ENCODE results near the gene HIPK3. TPM values are rescaled to one million over a fixed set of nuclear protein-coding genes. Genes with fewer than 3 reads are reported as not detected.

HIPK3 gene
- total RNA-seq, 1 experiment from 2014 or later, result 51.4 TPM

- H3K9me3 Mint-ChIP-seq (ENCODE audit: unreplicated experiment), result no peaks in the 10 kb centered on the region
- no TSS peak for BruUV-seq (replicated peaks)
- intact Hi-C loops (cut with micrococcal nuclease), result no loop called here
- no peak for TF ChIP-seq CTCF (IDR thresholded peaks at IDR 0.05; ENCODE audit: unreplicated experiment)
- no peak overlapping the region for H3K4me3 Mint-ChIP-seq (ENCODE audit: unreplicated experiment)
- no peaks in the 10 kb centered on the region for H3K4me1 Mint-ChIP-seq (ENCODE audit: insufficient read depth, unreplicated experiment)
- no peak overlapping the region for H3K27ac Mint-ChIP-seq (ENCODE audit: low read depth, unreplicated experiment)
- no peaks in the 10 kb centered on the region for H3K27me3 Mint-ChIP-seq (ENCODE audit: insufficient read depth, unreplicated experiment)
- DNase-seq (ENCODE audit: unreplicated experiment), result no peak
- POLR2A ChIA-PET, result interaction anchor here (0.7 to 2.1 kb wide), 4 partner anchors 84 to 1191 kb away, joined by 3 to 8 read pairs (median 4); partner anchors contain the start of gene CSTF3
- H3K36me3 Mint-ChIP-seq (ENCODE audit: insufficient read depth, unreplicated experiment), result peaks cover 71% of the 10 kb centered on the region
- CTCF ChIA-PET, result interaction anchor here (0.6 to 1.5 kb wide), 8 partner anchors 10 to 338 kb away, joined by 3 to 8 read pairs (median 3); partner anchors contain the start of gene HIPK3
These were observed 87.4 kb downstream of the HIPK3 start for GRCh38 chr11:33344611-33345010.

GRCh38 chr11:33347490-33348125 is 90.4 kb downstream of the HIPK3 start:
- Mint-ChIP-seq H3K4me3 (ENCODE audit: unreplicated experiment) (no peak overlapping the region), H3K27me3 (ENCODE audit: insufficient read depth, unreplicated experiment) (no peaks in the 10 kb centered on the region), H3K9me3 (ENCODE audit: unreplicated experiment) (no peaks in the 10 kb centered on the region), H3K27ac (ENCODE audit: low read depth, unreplicated experiment) (no peak overlapping the region), H3K36me3 (ENCODE audit: insufficient read depth, unreplicated experiment) (peaks cover 70% of the 10 kb centered on the region), H3K4me1 (ENCODE audit: insufficient read depth, unreplicated experiment) (no peaks in the 10 kb centered on the region)
- POLR2A ChIA-PET, result interaction anchor here (1.1 kb wide), 1 partner anchor 14 kb away, joined by 3 read pairs; no protein-coding TSS in a partner anchor
- no TSS peak for BruUV-seq (replicated peaks)
- intact Hi-C loops (cut with micrococcal nuclease), result no loop called here
- no peak for DNase-seq (ENCODE audit: unreplicated experiment)
- CTCF ChIA-PET, result interaction anchor here (0.6 to 2.3 kb wide), 4 partner anchors 15 to 257 kb away, joined by 3 to 7 read pairs (median 4); no protein-coding TSS in a partner anchor
- TF ChIP-seq CTCF (IDR thresholded peaks at IDR 0.05; ENCODE audit: unreplicated experiment), result no peak

- ChIA-PET POLR2A (interaction anchor here (0.9 kb wide), 2 partner anchors 14 to 101 kb away, joined by 3 read pairs; no protein-coding TSS in a partner anchor), CTCF (no interaction called here)
- Mint-ChIP-seq H3K4me3 (ENCODE audit: unreplicated experiment) (no peak overlapping the region), H3K9me3 (ENCODE audit: unreplicated experiment) (no peaks in the 10 kb centered on the region), H3K36me3 (ENCODE audit: insufficient read depth, unreplicated experiment) (peaks cover 72% of the 10 kb centered on the region), H3K4me1 (ENCODE audit: insufficient read depth, unreplicated experiment) (no peaks in the 10 kb centered on the region), H3K27ac (ENCODE audit: low read depth, unreplicated experiment) (no peak overlapping the region), H3K27me3 (ENCODE audit: insufficient read depth, unreplicated experiment) (no peaks in the 10 kb centered on the region)
- no peak for TF ChIP-seq CTCF (IDR thresholded peaks at IDR 0.05; ENCODE audit: unreplicated experiment)
- DNase-seq (ENCODE audit: unreplicated experiment), result no peak
- intact Hi-C loops (cut with micrococcal nuclease), result no loop called here
- BruUV-seq (replicated peaks), result no TSS peak
These were observed 93.1 kb downstream of the HIPK3 start for GRCh38 chr11:33350287-33350686.

GRCh38 chr11:33358150-33358831 is 101.1 kb downstream of the HIPK3 start:
- no peak for TF ChIP-seq CTCF (IDR thresholded peaks at IDR 0.05; ENCODE audit: unreplicated experiment)
- CTCF ChIA-PET, result interaction anchor here (1.1 kb wide), 1 partner anchor 384 kb away, joined by 3 read pairs; no protein-coding TSS in a partner anchor
- Mint-ChIP-seq H3K4me3 (ENCODE audit: unreplicated experiment) (no peak overlapping the region), H3K9me3 (ENCODE audit: unreplicated experiment) (no peaks in the 10 kb centered on the region), H3K36me3 (ENCODE audit: insufficient read depth, unreplicated experiment) (peaks cover 31% of the 10 kb centered on the region), H3K4me1 (ENCODE audit: insufficient read depth, unreplicated experiment) (no peaks in the 10 kb centered on the region), H3K27me3 (ENCODE audit: insufficient read depth, unreplicated experiment) (no peaks in the 10 kb centered on the region), H3K27ac (ENCODE audit: low read depth, unreplicated experiment) (no peak overlapping the region)
- BruUV-seq (replicated peaks), result no TSS peak
- intact Hi-C loops (cut with micrococcal nuclease), result no loop called here
- no peak for DNase-seq (ENCODE audit: unreplicated experiment)
- POLR2A ChIA-PET, result interaction anchor here (0.7 kb wide), 1 partner anchor 414 kb away, joined by 4 read pairs; no protein-coding TSS in a partner anchor
